ENCODE data around the gene ANKRD30A.
"Not testable (repeated sequence)": the region's sequence is repeated elsewhere in the genome, so short reads cannot be mapped to it uniquely, and the experiment has no call there.

ANKRD30A gene

GRCh38 chr10:37263304-37263703 lies 137.9 kb downstream of the ANKRD30A start:
- FAIRE-seq, result no peak

- no peak for FAIRE-seq
Measured at GRCh38 chr10:37268266-37268665, 142.9 kb downstream of the ANKRD30A start.

GRCh38 chr10:37269554-37270256 lies 144.3 kb downstream of the ANKRD30A start:
- FAIRE-seq, result no peak

- no peak for FAIRE-seq
Measured at GRCh38 chr10:37275216-37275777, 149.9 kb downstream of the ANKRD30A start.

- no peak for FAIRE-seq
Measured at GRCh38 chr10:37285063-37285462, 159.7 kb downstream of the ANKRD30A start.

GRCh38 chr10:37289833-37290464 lies 164.6 kb downstream of the ANKRD30A start:
- no peak for FAIRE-seq

GRCh38 chr10:37301271-37301670 lies 175.9 kb downstream of the ANKRD30A start:
- no peak for FAIRE-seq

GRCh38 chr10:37304036-37304435 lies 178.6 kb downstream of the ANKRD30A start:
- FAIRE-seq, result no peak

- no peak for FAIRE-seq
Measured at GRCh38 chr10:37314350-37314749, 189.0 kb downstream of the ANKRD30A start.

- FAIRE-seq, result no peak
Measured at GRCh38 chr10:37314862-37315261, 189.5 kb downstream of the ANKRD30A start.

GRCh38 chr10:37344413-37344812 lies 219.0 kb downstream of the ANKRD30A start:
- no peak for FAIRE-seq

- FAIRE-seq, result no peak
Measured at GRCh38 chr10:37379991-37380390, 254.6 kb downstream of the ANKRD30A start.

- no peak for FAIRE-seq
Measured at GRCh38 chr10:37381271-37381670, 255.9 kb downstream of the ANKRD30A start.

GRCh38 chr10:37384923-37385322 lies 259.5 kb downstream of the ANKRD30A start:
- FAIRE-seq, result no peak

GRCh38 chr10:37390926-37391325 lies 265.5 kb downstream of the ANKRD30A start:
- no peak for FAIRE-seq

GRCh38 chr10:37400774-37401173 lies 275.4 kb downstream of the ANKRD30A start:
- FAIRE-seq, result not testable (repeated sequence)

- no peak for FAIRE-seq
Measured at GRCh38 chr10:37401225-37401624, 275.8 kb downstream of the ANKRD30A start.

GRCh38 chr10:37403776-37404175 lies 278.4 kb downstream of the ANKRD30A start:
- FAIRE-seq, result no peak

Measured in A204.1 (cell line).